Right lobe of liver (tissue), 4 donors: ENCODE measurements around the gene DCAF8L2.
A peak's percentile ranks its signal among the peaks of the same experiment; 100 is the strongest.

ENCODE experiments used
- POLR2A ChIP-seq: fragments of 450-650 bp; IDR thresholded peaks from one replicate; pipeline ENCODE4 v1.6.1; 2017; ENCODE audit warnings: antibody characterized with exemption, mild to moderate bottlenecking
- TF ChIP-seq, protein P1 (sequence below), 4 donors: fragments of 200-600 bp in 3 of 4; fragments of 450-650 bp in 1 of 4; IDR thresholded peaks; one replicate each; pipeline versions ENCODE4 v1.5.1 to v1.8.0; 2016 to 2022; ENCODE audit warnings: antibody characterized with exemption in 4 of 4, mild to moderate bottlenecking in 2 of 4
- donor health status: DM: no; HTN: no; CAD: no.
- donor health status: DM: no; HTN: no; CAD: no.
- donor health status: DM: no; HTN: yes; CAD: no.

DNA sequence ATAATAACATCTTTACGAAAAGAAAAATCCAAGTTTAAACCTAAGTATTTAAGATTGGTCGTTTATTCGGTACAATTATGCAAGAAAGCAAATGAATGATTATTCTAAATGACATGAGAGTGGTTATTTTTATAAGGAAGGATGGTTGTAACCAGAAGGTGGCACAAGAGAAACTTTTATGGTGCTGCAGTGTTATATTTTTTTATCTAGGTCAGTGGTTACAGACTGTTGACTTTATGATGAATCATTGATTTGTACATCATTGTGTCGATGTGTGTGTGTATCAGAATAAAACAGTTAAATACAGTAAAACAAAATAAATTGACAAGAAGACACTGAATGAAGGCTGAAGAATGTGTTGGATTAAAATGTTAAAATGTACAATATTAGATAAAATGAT is 9.8 kb downstream of the DCAF8L2 start:
- TF ChIP-seq, protein P1, sequence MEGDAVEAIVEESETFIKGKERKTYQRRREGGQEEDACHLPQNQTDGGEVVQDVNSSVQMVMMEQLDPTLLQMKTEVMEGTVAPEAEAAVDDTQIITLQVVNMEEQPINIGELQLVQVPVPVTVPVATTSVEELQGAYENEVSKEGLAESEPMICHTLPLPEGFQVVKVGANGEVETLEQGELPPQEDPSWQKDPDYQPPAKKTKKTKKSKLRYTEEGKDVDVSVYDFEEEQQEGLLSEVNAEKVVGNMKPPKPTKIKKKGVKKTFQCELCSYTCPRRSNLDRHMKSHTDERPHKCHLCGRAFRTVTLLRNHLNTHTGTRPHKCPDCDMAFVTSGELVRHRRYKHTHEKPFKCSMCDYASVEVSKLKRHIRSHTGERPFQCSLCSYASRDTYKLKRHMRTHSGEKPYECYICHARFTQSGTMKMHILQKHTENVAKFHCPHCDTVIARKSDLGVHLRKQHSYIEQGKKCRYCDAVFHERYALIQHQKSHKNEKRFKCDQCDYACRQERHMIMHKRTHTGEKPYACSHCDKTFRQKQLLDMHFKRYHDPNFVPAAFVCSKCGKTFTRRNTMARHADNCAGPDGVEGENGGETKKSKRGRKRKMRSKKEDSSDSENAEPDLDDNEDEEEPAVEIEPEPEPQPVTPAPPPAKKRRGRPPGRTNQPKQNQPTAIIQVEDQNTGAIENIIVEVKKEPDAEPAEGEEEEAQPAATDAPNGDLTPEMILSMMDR (IDR thresholded peaks at IDR 0.05) = peak; percentile 28 to 35 (median 29)
- TF ChIP-seq POLR2A = no peak
